Measurements from ENCODE around the gene GABRB1.
"Not testable (repeated sequence)": the region's sequence is repeated elsewhere in the genome, so short reads cannot be mapped to it uniquely, and the experiment has no call there.

The GABRB1 gene

GRCh38 chr4:47367761-47368160 lies 336.4 kb downstream of the GABRB1 start:
- DNase-seq (ENCODE audit: low read depth): no peak
- TF ChIP-seq, protein P1, sequence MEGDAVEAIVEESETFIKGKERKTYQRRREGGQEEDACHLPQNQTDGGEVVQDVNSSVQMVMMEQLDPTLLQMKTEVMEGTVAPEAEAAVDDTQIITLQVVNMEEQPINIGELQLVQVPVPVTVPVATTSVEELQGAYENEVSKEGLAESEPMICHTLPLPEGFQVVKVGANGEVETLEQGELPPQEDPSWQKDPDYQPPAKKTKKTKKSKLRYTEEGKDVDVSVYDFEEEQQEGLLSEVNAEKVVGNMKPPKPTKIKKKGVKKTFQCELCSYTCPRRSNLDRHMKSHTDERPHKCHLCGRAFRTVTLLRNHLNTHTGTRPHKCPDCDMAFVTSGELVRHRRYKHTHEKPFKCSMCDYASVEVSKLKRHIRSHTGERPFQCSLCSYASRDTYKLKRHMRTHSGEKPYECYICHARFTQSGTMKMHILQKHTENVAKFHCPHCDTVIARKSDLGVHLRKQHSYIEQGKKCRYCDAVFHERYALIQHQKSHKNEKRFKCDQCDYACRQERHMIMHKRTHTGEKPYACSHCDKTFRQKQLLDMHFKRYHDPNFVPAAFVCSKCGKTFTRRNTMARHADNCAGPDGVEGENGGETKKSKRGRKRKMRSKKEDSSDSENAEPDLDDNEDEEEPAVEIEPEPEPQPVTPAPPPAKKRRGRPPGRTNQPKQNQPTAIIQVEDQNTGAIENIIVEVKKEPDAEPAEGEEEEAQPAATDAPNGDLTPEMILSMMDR (conservative IDR thresholded peaks at IDR 0.05; ENCODE audit: low read length): no peak
- H3K4me3 ChIP-seq (ENCODE audit: low read length): no peak overlapping the region

DNA sequence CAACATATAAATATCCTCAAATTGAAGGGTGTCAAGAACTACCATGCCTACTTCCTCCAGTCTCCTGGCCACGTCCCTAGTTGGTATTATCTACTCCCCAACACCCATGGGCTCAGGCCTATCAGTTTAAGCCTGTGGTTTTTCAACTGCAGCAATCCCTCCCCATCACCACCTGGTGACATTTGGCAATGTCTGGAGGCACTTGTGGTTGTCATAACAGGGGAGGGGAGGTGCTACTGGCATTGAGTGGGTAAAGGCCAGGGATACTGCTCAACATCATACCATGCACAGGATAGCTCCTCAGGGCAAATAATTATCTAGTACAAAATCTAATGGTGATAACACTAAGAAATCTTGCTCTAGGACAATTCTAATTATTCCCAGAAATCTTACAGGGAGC lies 336.8 kb downstream of the GABRB1 start:
- H3K4me3 ChIP-seq (ENCODE audit: low read length): no peak overlapping the region
- TF ChIP-seq, protein P1 (conservative IDR thresholded peaks at IDR 0.05; ENCODE audit: low read length): no peak
- no peak for DNase-seq (ENCODE audit: low read depth)

DNA sequence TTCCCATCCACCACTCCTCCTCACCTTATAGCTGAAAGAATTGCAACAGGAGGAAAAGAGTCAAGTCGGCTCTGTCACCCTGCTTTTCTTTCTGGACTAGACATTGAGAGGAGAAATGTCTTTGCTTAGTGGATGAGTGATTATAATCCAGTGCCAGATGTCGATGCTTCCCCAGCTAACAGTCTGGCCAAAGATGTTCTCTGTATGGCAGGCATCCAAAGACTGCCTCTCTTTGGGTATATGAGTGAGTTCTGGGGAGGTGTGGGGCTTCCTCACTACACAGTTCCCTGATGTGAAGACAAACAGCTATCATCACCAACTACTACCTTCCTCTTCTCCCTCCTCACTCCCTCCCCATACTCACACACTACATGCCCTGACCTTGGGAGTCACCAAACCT lies 341.2 kb downstream of the GABRB1 start:
- DNase-seq (ENCODE audit: low read depth): no peak
- no peak overlapping the region for H3K4me3 ChIP-seq (ENCODE audit: low read length)
- TF ChIP-seq, protein P1 (conservative IDR thresholded peaks at IDR 0.05; ENCODE audit: low read length): no peak

DNA sequence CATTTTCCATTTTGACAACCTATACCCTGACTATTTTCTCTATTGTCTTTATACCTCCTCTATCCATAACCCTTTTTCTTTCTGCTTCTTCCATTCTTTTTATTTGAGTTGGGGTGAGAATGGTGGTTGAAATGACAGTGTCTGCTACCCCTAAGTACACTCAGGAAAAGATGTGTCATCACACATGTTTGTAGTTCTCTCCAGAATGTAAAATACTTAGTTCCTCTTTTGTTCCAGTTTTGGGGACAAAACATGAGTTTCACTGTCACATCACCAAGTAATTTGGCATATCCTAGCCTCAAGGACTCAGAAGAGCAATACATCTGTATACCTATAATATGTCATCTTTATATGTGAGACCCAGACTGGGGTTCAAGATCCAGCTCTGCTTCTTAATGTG lies 341.8 kb downstream of the GABRB1 start:
- DNase-seq (ENCODE audit: low read depth): no peak
- TF ChIP-seq, protein P1 (conservative IDR thresholded peaks at IDR 0.05; ENCODE audit: low read length): no peak
- no peak overlapping the region for H3K4me3 ChIP-seq (ENCODE audit: low read length)

DNA sequence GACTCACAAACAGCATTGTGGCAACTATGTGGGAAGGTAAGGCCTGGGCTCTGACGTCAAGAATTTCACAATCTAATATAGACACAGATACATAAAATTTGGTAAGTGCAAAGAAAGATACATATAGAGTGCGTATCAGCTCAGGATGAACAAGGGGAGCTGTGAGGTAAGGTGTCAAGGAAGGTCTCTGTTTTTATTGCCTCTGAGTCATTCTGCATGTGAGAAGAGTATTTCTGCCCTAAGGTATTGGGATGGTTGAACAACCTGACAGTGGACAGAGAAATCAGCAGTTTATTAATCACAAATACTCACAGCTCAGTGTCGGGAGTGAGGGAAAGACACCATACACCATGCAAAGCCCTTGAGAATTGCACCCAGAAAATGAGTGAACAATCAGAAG lies 342.3 kb downstream of the GABRB1 start:
- no peak overlapping the region for H3K4me3 ChIP-seq (ENCODE audit: low read length)
- no peak for DNase-seq (ENCODE audit: low read depth)
- TF ChIP-seq, protein P1 (conservative IDR thresholded peaks at IDR 0.05; ENCODE audit: low read length): no peak

- DNase-seq (ENCODE audit: low read depth): peak; percentile 5
- H3K4me3 ChIP-seq (ENCODE audit: low read length): no peak overlapping the region
- TF ChIP-seq, protein P1 (conservative IDR thresholded peaks at IDR 0.05; ENCODE audit: low read length): no peak
Observed at GRCh38 chr4:47374477-47374876, 343.1 kb downstream of the GABRB1 start.

GRCh38 chr4:47378021-47378530 lies 346.7 kb downstream of the GABRB1 start:
- H3K4me3 ChIP-seq (ENCODE audit: low read length); DNase-seq (ENCODE audit: low read depth): not testable (repeated sequence)

GRCh38 chr4:47381172-47381571 lies 349.8 kb downstream of the GABRB1 start:
- TF ChIP-seq, protein P1 (conservative IDR thresholded peaks at IDR 0.05; ENCODE audit: low read length): no peak
- DNase-seq (ENCODE audit: low read depth): no peak
- no peak overlapping the region for H3K4me3 ChIP-seq (ENCODE audit: low read length)
